Pancreas (tissue), 10 donors: Measurements from ENCODE around the gene BAIAP2L1. TPM values are rescaled to one million over a fixed set of nuclear protein-coding genes. Genes with fewer than 3 reads are reported as not detected.

Experiments used
- ATAC-seq, 4 donors: fragments of 200-7000 bp; cut with Tn5 transposase; one replicate each; pipeline versions ENCODE4 v1.8.0 to v1.9.1; 2020; ENCODE audit warnings: mild to moderate bottlenecking in 4 of 4, moderate library complexity in 4 of 4
- DNase-seq, 6 donors: peaks; one replicate each; pipeline ENCODE4 v3.0.0-alpha.2; 2020
- FAIRE-seq: peaks from 2 replicates; lab custom pipeline; 2012; peaks lifted over from hg19 to GRCh38; lab: Jason Lieb, UNC
- H3K27ac ChIP-seq, 4 donors: fragments of 200-600 bp; sonication (generic); 1 replicate in 3 of 4; 2 replicates in 1 of 4; pipeline versions ENCODE4 v1.5.0 to v1.8.0; 2020
- H3K27me3 ChIP-seq, 4 donors: fragments of 200-600 bp; one replicate each; pipeline ENCODE4 v1.8.0; 2021
- H3K36me3 ChIP-seq, 3 donors: fragments of 200-600 bp; sonication (generic) in 1 of 3; one replicate each; pipeline versions ENCODE4 v1.5.0 to v1.8.0; 2020 to 2021
- H3K4me1 ChIP-seq, 3 donors: fragments of 200-600 bp; one replicate each; pipeline ENCODE4 v1.8.0; 2021
- H3K4me3 ChIP-seq, 4 donors: fragments of 200-600 bp; sonication (generic) in 2 of 4; one replicate each; pipeline versions ENCODE4 v1.5.0 to v1.8.0; 2020 to 2021
- H3K9me3 ChIP-seq, 4 donors: fragments of 200-600 bp; one replicate each; pipeline ENCODE4 v1.8.0; 2021
- WGBS, 2 donors: extraction: QIAGEN DNeasy Blood & Tissue Kit; methylation state at CpG; one replicate each; pipeline ENCODE4 v1.1.7; 2013; 5-methylcytosine and 5-hydroxymethylcytosine counted together
- intact Hi-C, 3 donors: fragments of 100-400 bp; cut with DNase I; formaldehyde crosslinking; loops; one replicate each; pipeline versions ENCODE4 v1.11.1 to v1.14.2; 2022
- polyA plus RNA-seq, 2 donors: library from polyadenylated mRNA; stranded (reverse); fragments of 200-250 nt; gene quantifications; one replicate each; pipeline ENCODE4 v1.2.3, GENCODE V29; 2013
- total RNA-seq, 6 donors: library from RNA; stranded (reverse); fragmentation: NEBNext Ultra II Directional in 4 of 6; extraction: Animal tissue kit (Norgen Biotek cat#: 25700) in 4 of 6; gene quantifications; one replicate each; pipeline versions ENCODE4 v1.2.1 to v1.2.4, GENCODE V29; 2021 to 2023
- TF ChIP-seq, protein P1 (sequence below), 4 donors: fragments of 200-600 bp; sonication (generic) in 3 of 4; IDR thresholded peaks; one replicate each; pipeline versions ENCODE4 v1.5.0 to v1.8.0; 2021; ENCODE audit warnings: antibody characterized with exemption in 4 of 4
- donor health status: healthy with polysubstance abuse.
- donor health status: DM: no; HTN: no; CAD: no; lungs with moderate emphysema.
- donor health status: DM: no; HTN: no; CAD: no.
- donor health status: control.
- donor health status: control.
- donor health status: Bipolar disorder and iron deficiency.
- donor health status: DM: yes; HTN: yes; CAD: no.
- donor health status: DM: no; HTN: no; CAD: no.
- donor health status: DM: no; HTN: no; CAD: no.
- donor health status: DM: yes; HTN: yes; CAD: no.

Gene BAIAP2L1
- total and polyA plus RNA-seq, 8 donors = 17.9 to 31.5 (median 22.2) TPM

DNA sequence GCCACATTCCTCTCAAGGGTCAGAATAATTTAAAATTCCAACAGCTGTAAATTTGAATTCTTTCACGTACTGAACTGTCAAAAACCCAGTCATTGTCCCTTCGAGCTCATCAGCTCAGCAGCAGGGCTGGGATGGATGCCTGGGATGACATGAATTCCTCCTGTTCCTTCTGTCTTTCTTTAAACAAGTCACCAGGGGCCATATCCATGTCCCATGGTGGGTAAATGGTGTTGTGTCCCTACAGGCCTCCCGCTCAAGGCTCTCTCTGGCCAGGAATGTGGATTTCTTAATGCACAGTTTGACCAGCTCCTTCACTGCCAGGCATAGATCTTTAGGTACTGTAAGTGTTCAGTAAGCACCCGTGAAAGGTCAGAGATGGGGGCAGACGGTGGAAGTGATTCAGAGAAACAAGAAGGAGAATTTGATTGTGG, 135.0 kb downstream of the BAIAP2L1 start:
- Histone ChIP-seq H3K36me3 (no peaks in the 10 kb centered on the region), H3K9me3 (no peaks in the 10 kb centered on the region), H3K27ac (no peak overlapping the region), H3K4me3 (no peak overlapping the region), H3K4me1 (no peaks in the 10 kb centered on the region), H3K27me3 (no peaks in the 10 kb centered on the region)
- WGBS, 2 donors = 83 to 90% methylated on average over 5 of the region's 5 CpGs
- TF ChIP-seq, protein P1, sequence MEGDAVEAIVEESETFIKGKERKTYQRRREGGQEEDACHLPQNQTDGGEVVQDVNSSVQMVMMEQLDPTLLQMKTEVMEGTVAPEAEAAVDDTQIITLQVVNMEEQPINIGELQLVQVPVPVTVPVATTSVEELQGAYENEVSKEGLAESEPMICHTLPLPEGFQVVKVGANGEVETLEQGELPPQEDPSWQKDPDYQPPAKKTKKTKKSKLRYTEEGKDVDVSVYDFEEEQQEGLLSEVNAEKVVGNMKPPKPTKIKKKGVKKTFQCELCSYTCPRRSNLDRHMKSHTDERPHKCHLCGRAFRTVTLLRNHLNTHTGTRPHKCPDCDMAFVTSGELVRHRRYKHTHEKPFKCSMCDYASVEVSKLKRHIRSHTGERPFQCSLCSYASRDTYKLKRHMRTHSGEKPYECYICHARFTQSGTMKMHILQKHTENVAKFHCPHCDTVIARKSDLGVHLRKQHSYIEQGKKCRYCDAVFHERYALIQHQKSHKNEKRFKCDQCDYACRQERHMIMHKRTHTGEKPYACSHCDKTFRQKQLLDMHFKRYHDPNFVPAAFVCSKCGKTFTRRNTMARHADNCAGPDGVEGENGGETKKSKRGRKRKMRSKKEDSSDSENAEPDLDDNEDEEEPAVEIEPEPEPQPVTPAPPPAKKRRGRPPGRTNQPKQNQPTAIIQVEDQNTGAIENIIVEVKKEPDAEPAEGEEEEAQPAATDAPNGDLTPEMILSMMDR (IDR thresholded peaks at IDR 0.05) = no peak
- ATAC-seq = no peak
- DNase-seq = no peak
- FAIRE-seq = no peak
- intact Hi-C loops = no loop called here

DNA sequence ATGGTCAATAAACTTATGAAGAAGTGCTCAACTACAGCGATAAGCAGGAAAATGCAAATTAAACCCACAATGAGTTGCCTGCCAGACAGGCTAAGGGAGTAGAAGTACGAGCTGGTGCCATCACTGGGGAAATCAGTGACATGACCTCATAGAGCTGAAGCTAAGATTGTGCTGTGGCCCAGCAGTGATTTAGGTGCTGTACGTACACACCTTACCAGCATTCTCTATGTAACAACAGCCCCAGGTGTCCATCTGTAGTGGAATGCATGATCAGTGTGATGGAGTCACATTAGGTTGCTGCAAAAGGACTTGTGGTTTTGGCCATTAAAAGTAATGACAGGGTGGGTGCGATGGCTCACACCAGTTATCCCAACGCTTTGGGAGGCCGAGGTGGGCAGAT, 143.2 kb downstream of the BAIAP2L1 start:
- Histone ChIP-seq H3K27me3 (no peaks in the 10 kb centered on the region), H3K4me1 (peaks cover 0 to 9% (median 8%) of the 10 kb centered on the region in 3 donors), H3K4me3 (no peak overlapping the region), H3K36me3 (no peaks in the 10 kb centered on the region), H3K9me3 (no peaks in the 10 kb centered on the region), H3K27ac (no peak overlapping the region)
- ATAC-seq (no peak), DNase-seq (no peak), FAIRE-seq (no peak)
- intact Hi-C loops = no loop called here
- TF ChIP-seq, protein P1 (IDR thresholded peaks at IDR 0.05) = no peak
- WGBS, 2 donors = 87 to 96% methylated on average over 6 of the region's 6 CpGs

DNA sequence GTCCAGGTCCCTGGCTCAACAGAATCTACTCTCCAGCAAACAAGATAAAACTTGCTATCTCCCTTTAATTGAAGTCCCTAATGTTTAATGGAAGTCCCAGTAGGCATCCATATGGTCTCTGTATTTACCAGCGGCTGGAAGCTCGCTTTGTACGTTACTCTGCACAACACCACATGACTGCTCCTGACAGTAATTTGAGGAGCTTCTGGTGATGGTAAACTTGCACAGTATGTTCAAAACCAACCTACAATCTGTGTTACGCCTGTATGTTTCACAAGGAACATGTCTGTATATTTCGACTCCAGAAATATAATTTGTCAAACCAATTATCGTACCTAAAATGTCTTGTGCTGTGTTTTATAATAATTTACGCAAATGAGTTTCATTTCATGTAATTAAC, 144.5 kb downstream of the BAIAP2L1 start:
- DNase-seq (no peak), ATAC-seq (no peak), FAIRE-seq (no peak)
- TF ChIP-seq, protein P1 (IDR thresholded peaks at IDR 0.05) = no peak
- WGBS, 2 donors = 93% methylated on average over 7 of the region's 7 CpGs
- Histone ChIP-seq H3K4me3 (no peak overlapping the region), H3K4me1 (peaks cover 0 to 9% (median 9%) of the 10 kb centered on the region in 3 donors), H3K36me3 (no peaks in the 10 kb centered on the region), H3K27me3 (no peaks in the 10 kb centered on the region), H3K9me3 (no peaks in the 10 kb centered on the region), H3K27ac (no peak overlapping the region)
- intact Hi-C loops = no loop called here

DNA sequence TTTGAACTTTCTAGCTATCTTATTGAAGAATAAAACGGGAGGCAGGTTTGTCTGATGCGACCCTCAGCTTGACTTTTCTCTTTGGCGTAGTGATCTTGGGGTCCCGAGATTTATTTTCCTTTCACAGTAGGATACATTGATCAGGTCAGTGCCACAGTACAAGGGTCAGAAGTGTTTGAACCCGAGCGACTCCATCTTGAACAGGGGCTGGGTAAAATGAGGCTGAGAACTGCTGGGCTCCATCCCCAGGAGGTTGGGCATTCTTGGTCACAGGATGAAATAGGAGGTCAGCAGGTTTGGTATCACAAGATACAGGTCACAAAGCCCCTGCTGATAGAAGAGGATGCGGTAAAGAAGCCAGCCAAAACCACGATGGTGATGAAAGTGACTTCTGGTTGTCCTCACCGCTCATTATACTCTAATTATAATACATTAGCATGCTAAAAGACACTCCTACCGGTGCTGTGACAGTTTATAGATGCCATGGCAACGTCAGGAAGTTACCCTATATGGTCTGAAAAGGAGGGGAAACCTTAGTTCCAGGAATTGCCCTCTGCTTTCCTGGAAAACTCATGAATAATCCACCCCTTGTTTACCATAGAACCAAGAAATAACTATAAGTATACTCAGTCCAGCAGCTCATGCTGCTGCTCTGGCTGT, 145.8 kb downstream of the BAIAP2L1 start:
- Histone ChIP-seq H3K27me3 (no peaks in the 10 kb centered on the region), H3K36me3 (no peaks in the 10 kb centered on the region), H3K4me1 (peaks cover 0 to 17% (median 14%) of the 10 kb centered on the region in 3 donors), H3K4me3 (no peak overlapping the region), H3K27ac (no peak overlapping the region), H3K9me3 (no peaks in the 10 kb centered on the region)
- TF ChIP-seq, protein P1 (IDR thresholded peaks at IDR 0.05) = no peak
- DNase-seq (no peak), FAIRE-seq (no peak), ATAC-seq (no peak)
- intact Hi-C loops = no loop called here
- WGBS, 2 donors = 80 to 87% methylated on average over 11 of the region's 11 CpGs

DNA sequence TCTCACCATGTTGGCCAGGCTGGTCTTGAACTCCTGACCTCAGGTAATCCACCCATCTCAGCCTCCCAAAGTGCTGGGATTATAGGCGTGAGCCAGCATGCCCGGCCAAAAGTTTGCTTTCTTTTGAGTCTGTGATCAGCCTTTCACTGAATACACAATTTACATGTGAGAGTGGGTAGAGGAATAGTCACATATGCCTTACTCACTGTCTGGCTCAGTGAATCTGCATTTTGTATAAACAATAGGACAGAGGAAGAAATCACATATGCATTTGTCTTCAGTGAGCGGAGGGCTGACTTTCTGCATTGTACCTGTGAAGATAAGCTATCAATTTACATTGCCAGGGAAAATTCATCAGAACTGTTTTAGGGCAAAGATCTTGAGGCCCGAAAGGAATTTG, 146.4 kb downstream of the BAIAP2L1 start:
- 82 to 88% methylated on average over 4 of the region's 4 CpGs for WGBS, 2 donors
- no peaks in the 10 kb centered on the region for H3K36me3 ChIP-seq
- H3K4me3 ChIP-seq = no peak overlapping the region
- TF ChIP-seq, protein P1 (IDR thresholded peaks at IDR 0.05) = no peak
- no peak for FAIRE-seq
- peaks cover 0 to 20% (median 14%) of the 10 kb centered on the region in 3 donors for H3K4me1 ChIP-seq
- intact Hi-C loops = no loop called here
- no peaks in the 10 kb centered on the region for H3K9me3 ChIP-seq
- DNase-seq = no peak
- H3K27me3 ChIP-seq = no peaks in the 10 kb centered on the region
- ATAC-seq = no peak
- no peak overlapping the region for H3K27ac ChIP-seq
